ENCODE results near the gene ANKDD1B. TPM values are rescaled to one million over a fixed set of nuclear protein-coding genes. Genes with fewer than 3 reads are reported as not detected.

The ANKDD1B gene
- total and polyA plus RNA-seq, 9 of the 15 experiments (the other 6 are each of a cell fraction or from before 2014, with no cell fraction given) = 0.04 to 0.29 (median 0.18) TPM; not detected in 1

- TF ChIP-seq MNT (conservative IDR thresholded peaks at IDR 0.05) = no peak
- TF ChIP-seq AFF1 (IDR thresholded peaks at IDR 0.05; ENCODE audit: low read depth in 1 of 2, partially characterized antibody in 2 of 2) = no peak
- TF ChIP-seq HDGF (IDR thresholded peaks at IDR 0.05) = no peak
- TF ChIP-seq FOXJ2 (tag; IDR thresholded peaks at IDR 0.05) = no peak
- TF ChIP-seq HDAC1 (IDR thresholded peaks at IDR 0.05) = no peak
- no peak for TF ChIP-seq BRF1 (IDR thresholded peaks at IDR 0.05; ENCODE audit: borderline replicate concordance, extremely low read depth, insufficient read length)
Measured at GRCh38 chr5:75720882-75721281, 109.6 kb downstream of the ANKDD1B start (continued).

Small RNA genes within 50 kb of the gene (small RNA-seq; reads per million reads assigned to genes)
- gene RNU6-680P = not detected

Other genes with a start within 250 kb of the ANKDD1B start
- gene CERT1, start 99.8 kb upstream of the ANKDD1B start, total RNA-seq (2014; rRNA removed) = 6.6 and 8.6 TPM in 2 replicates
- gene CERT1, start 99.8 kb upstream of the ANKDD1B start, total RNA-seq (2014; rRNA removed; fragmentation: Illumina TruSeq; extraction: Trizol) = 20.8 and 26.6 TPM in 2 replicates
- gene CERT1, start 99.8 kb upstream of the ANKDD1B start, total RNA-seq (2015; rRNA removed; fragmentation: Illumina TruSeq; extraction: Trizol) = 20.3 and 24.5 TPM in 2 replicates
- 19.4 and 24.7 TPM in 2 replicates for gene CERT1, start 99.8 kb upstream of the ANKDD1B start, total RNA-seq (2021)
- 9.8 and 11.4 TPM in 2 replicates for gene CERT1, start 99.8 kb upstream of the ANKDD1B start, polyA plus RNA-seq (2011; rRNA removed)
- 16.0 and 21.6 TPM in 2 replicates for gene CERT1, start 99.8 kb upstream of the ANKDD1B start, polyA plus RNA-seq (2014; fragmentation: Illumina TruSeq; extraction: Trizol)
- gene CERT1, start 99.8 kb upstream of the ANKDD1B start, polyA plus RNA-seq (2014; fragmentation: Nextera tagmentation; extraction: Ambion mirVana) = 1 to 10 TPM; 3.4 to 5.1 TPM
- 7.7 and 8.3 TPM in 2 replicates for gene CERT1, start 99.8 kb upstream of the ANKDD1B start, polyA plus RNA-seq (2014; rRNA removed)
- gene POLK, start 99.6 kb upstream of the ANKDD1B start, total RNA-seq (2014; rRNA removed) = 9.4 and 15.0 TPM in 2 replicates
- gene POLK, start 99.6 kb upstream of the ANKDD1B start, total RNA-seq (2014; rRNA removed; fragmentation: Illumina TruSeq; extraction: Trizol) = 26.2 and 26.4 TPM in 2 replicates
- gene POLK, start 99.6 kb upstream of the ANKDD1B start, total RNA-seq (2015; rRNA removed; fragmentation: Illumina TruSeq; extraction: Trizol) = 21.8 and 22.2 TPM in 2 replicates
- 15.3 and 16.5 TPM in 2 replicates for gene POLK, start 99.6 kb upstream of the ANKDD1B start, total RNA-seq (2021)
- gene POLK, start 99.6 kb upstream of the ANKDD1B start, polyA plus RNA-seq (2011; rRNA removed) = 26.5 and 31.6 TPM in 2 replicates
- 16.3 and 20.8 TPM in 2 replicates for gene POLK, start 99.6 kb upstream of the ANKDD1B start, polyA plus RNA-seq (2014; fragmentation: Illumina TruSeq; extraction: Trizol)
- gene POLK, start 99.6 kb upstream of the ANKDD1B start, polyA plus RNA-seq (2014; fragmentation: Nextera tagmentation; extraction: Ambion mirVana) = 10 to 100 TPM in 1 of 2 experiments, 1 to 10 TPM in 1; 6.1 to 11.4 TPM
- gene POLK, start 99.6 kb upstream of the ANKDD1B start, polyA plus RNA-seq (2014; rRNA removed) = 13.3 and 15.2 TPM in 2 replicates
- 14.5 and 19.1 TPM in 2 replicates for gene POC5, start 106.0 kb downstream of the ANKDD1B start, total RNA-seq (2014; rRNA removed)
- 27.0 and 28.8 TPM in 2 replicates for gene POC5, start 106.0 kb downstream of the ANKDD1B start, total RNA-seq (2014; rRNA removed; fragmentation: Illumina TruSeq; extraction: Trizol)
- 19.3 and 24.6 TPM in 2 replicates for gene POC5, start 106.0 kb downstream of the ANKDD1B start, total RNA-seq (2015; rRNA removed; fragmentation: Illumina TruSeq; extraction: Trizol)
- 15.4 and 17.4 TPM in 2 replicates for gene POC5, start 106.0 kb downstream of the ANKDD1B start, total RNA-seq (2021)
- gene POC5, start 106.0 kb downstream of the ANKDD1B start, polyA plus RNA-seq (2011; rRNA removed) = 26.5 and 38.2 TPM in 2 replicates
- 31.4 and 34.4 TPM in 2 replicates for gene POC5, start 106.0 kb downstream of the ANKDD1B start, polyA plus RNA-seq (2014; fragmentation: Illumina TruSeq; extraction: Trizol)
- 10 to 100 TPM; 29.1 to 36.1 TPM for gene POC5, start 106.0 kb downstream of the ANKDD1B start, polyA plus RNA-seq (2014; fragmentation: Nextera tagmentation; extraction: Ambion mirVana)
- gene POC5, start 106.0 kb downstream of the ANKDD1B start, polyA plus RNA-seq (2014; rRNA removed) = 19.9 and 27.0 TPM in 2 replicates

Data from K562 (cell line).